A549 (cell line): ENCODE data around the gene EPB41L4B.

Experiments
- EP300 ChIP-seq, 2 experiments: fragments of >200 bp; sonication (Bioruptor Twin); formaldehyde crosslinking; IDR thresholded peaks; 2 replicates in 1 of 2; 3 replicates in 1 of 2; pipeline ENCODE4 v1.6.1; 2016 to 2017
- MAFK ChIP-seq: fragments of 450-650 bp; IDR thresholded peaks from 2 replicates; pipeline ENCODE4 v1.6.1; 2014; ENCODE audit not compliant: partially characterized antibody
- MAZ ChIP-seq: fragments of 150-350 bp; IDR thresholded peaks from 2 replicates; pipeline ENCODE4 v1.6.1; 2014; ENCODE audit warnings: antibody characterized with exemption, low read depth, low read length, borderline replicate concordance
- POLR2A ChIP-seq: IDR thresholded peaks from 2 replicates; pipeline ENCODE4 v1.6.1; 2012; ENCODE audit warnings: mild to moderate bottlenecking, low read length
- RAD21 ChIP-seq, 2 experiments: fragments of >200 bp in 1 of 2; sonication (Bioruptor Twin) in 1 of 2; formaldehyde crosslinking in 1 of 2; IDR thresholded peaks in 1 of 2; conservative IDR thresholded peaks in 1 of 2; 2 replicates in 1 of 2; 3 replicates in 1 of 2; pipeline ENCODE4 v1.6.1; 2012 to 2018; ENCODE audit warnings: inconsistent platforms in 1 of 2
- TF ChIP-seq, protein P1 (sequence below): fragments of >200 bp; sonication (Bioruptor Twin); formaldehyde crosslinking; IDR thresholded peaks from 3 replicates; pipeline ENCODE4 v1.5.1; 2016
- TF ChIP-seq, protein P2 (sequence below): fragments of 200-600 bp; sonication (generic); IDR thresholded peaks from 2 replicates; pipeline ENCODE4 v1.6.1; 2016; ENCODE audit warnings: antibody characterized with exemption, mild to moderate bottlenecking, moderate library complexity

DNA sequence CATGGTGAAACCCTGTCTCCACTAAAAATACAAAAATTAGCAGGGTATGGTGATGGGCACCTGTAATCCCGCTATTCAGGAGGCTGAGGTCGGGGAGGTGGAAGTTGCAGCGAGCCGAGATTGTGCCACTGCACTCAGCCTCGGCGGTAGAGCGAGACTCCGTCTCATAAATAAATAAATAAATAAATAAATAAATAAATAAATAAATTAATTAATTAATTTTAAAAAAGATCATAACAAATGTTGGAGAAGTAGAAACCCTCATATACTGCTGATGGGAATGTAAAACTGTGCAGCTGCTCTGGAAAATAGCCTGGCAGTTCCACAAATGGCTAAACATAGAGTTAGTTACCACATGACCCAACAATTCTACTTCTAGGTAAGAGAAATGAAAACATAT, 39.3 kb downstream of the EPB41L4B start:
- TF ChIP-seq, protein P1, sequence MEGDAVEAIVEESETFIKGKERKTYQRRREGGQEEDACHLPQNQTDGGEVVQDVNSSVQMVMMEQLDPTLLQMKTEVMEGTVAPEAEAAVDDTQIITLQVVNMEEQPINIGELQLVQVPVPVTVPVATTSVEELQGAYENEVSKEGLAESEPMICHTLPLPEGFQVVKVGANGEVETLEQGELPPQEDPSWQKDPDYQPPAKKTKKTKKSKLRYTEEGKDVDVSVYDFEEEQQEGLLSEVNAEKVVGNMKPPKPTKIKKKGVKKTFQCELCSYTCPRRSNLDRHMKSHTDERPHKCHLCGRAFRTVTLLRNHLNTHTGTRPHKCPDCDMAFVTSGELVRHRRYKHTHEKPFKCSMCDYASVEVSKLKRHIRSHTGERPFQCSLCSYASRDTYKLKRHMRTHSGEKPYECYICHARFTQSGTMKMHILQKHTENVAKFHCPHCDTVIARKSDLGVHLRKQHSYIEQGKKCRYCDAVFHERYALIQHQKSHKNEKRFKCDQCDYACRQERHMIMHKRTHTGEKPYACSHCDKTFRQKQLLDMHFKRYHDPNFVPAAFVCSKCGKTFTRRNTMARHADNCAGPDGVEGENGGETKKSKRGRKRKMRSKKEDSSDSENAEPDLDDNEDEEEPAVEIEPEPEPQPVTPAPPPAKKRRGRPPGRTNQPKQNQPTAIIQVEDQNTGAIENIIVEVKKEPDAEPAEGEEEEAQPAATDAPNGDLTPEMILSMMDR = no peak
- no peak for TF ChIP-seq POLR2A
- TF ChIP-seq, protein P2, sequence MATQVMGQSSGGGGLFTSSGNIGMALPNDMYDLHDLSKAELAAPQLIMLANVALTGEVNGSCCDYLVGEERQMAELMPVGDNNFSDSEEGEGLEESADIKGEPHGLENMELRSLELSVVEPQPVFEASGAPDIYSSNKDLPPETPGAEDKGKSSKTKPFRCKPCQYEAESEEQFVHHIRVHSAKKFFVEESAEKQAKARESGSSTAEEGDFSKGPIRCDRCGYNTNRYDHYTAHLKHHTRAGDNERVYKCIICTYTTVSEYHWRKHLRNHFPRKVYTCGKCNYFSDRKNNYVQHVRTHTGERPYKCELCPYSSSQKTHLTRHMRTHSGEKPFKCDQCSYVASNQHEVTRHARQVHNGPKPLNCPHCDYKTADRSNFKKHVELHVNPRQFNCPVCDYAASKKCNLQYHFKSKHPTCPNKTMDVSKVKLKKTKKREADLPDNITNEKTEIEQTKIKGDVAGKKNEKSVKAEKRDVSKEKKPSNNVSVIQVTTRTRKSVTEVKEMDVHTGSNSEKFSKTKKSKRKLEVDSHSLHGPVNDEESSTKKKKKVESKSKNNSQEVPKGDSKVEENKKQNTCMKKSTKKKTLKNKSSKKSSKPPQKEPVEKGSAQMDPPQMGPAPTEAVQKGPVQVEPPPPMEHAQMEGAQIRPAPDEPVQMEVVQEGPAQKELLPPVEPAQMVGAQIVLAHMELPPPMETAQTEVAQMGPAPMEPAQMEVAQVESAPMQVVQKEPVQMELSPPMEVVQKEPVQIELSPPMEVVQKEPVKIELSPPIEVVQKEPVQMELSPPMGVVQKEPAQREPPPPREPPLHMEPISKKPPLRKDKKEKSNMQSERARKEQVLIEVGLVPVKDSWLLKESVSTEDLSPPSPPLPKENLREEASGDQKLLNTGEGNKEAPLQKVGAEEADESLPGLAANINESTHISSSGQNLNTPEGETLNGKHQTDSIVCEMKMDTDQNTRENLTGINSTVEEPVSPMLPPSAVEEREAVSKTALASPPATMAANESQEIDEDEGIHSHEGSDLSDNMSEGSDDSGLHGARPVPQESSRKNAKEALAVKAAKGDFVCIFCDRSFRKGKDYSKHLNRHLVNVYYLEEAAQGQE = no peak
- no peak for TF ChIP-seq MAFK
- TF ChIP-seq MAZ = no peak
- no peak for TF ChIP-seq EP300 (IDR thresholded peaks at IDR 0.05)
- TF ChIP-seq RAD21 (conservative IDR thresholded peaks at IDR 0.05 in 1 of 2, IDR thresholded peaks at IDR 0.05 in 1 of 2) = no peak
